GM23338 (cell line): Measurements from ENCODE around the gene DUSP8. TPM values are rescaled to one million over a fixed set of nuclear protein-coding genes. Genes with fewer than 3 reads are reported as not detected.

ENCODE experiments used
- ATAC-seq: fragments of 200-7000 bp; cut with Tn5 transposase; 3 replicates; pipeline ENCODE4 v1.9.1; 2020
- DNase-seq: peaks from one replicate; pipeline ENCODE4 v3.0.0-alpha.2; 2015; ENCODE audit warnings: low spot score
- H2AFZ ChIP-seq: fragments of 200-600 bp; sonication (generic); 2 replicates; pipeline ENCODE4 v1.8.0; 2016; ENCODE audit warnings: antibody characterized with exemption, mild to moderate bottlenecking, moderate library complexity
- H3F3A ChIP-seq: fragments of 200-600 bp; sonication (generic); replicated peaks from 2 replicates; pipeline ENCODE4 v1.8.0; 2017; ENCODE audit warnings: antibody characterized with exemption, mixed run types, low read depth
- H3K27ac ChIP-seq: fragments of 200-600 bp; sonication (generic); 2 replicates; pipeline ENCODE4 v1.6.1; 2016; ENCODE audit warnings: low read depth
- H3K27me3 ChIP-seq: fragments of 200-600 bp; sonication (generic); 2 replicates; pipeline ENCODE4 v1.8.0; 2016; ENCODE audit warnings: mild to moderate bottlenecking, mixed run types, moderate library complexity; ENCODE audit not compliant: insufficient read depth
- H3K36me3 ChIP-seq: fragments of 200-600 bp; sonication (generic); 2 replicates; pipeline ENCODE4 v1.8.0; 2016; ENCODE audit warnings: mild to moderate bottlenecking; ENCODE audit not compliant: insufficient read depth
- H3K4me1 ChIP-seq: fragments of 200-600 bp; sonication (generic); 2 replicates; pipeline ENCODE4 v1.8.0; 2016; ENCODE audit warnings: mild to moderate bottlenecking, moderate library complexity; ENCODE audit not compliant: insufficient read depth
- H3K4me2 ChIP-seq: fragments of 200-600 bp; sonication (generic); 2 replicates; pipeline ENCODE4 v1.7.1; 2017; ENCODE audit warnings: mixed run types
- H3K4me3 ChIP-seq: fragments of 200-600 bp; sonication (generic); 2 replicates; pipeline ENCODE4 v1.6.1; 2016; ENCODE audit warnings: mixed run types
- H3K79me2 ChIP-seq: fragments of 200-600 bp; sonication (generic); replicated peaks from 2 replicates; pipeline ENCODE4 v1.8.0; 2017; ENCODE audit warnings: mild to moderate bottlenecking; ENCODE audit not compliant: insufficient read depth
- H3K9me2 ChIP-seq: fragments of 200-600 bp; sonication (generic); 2 replicates; pipeline ENCODE4 v1.8.0; 2017; ENCODE audit not compliant: insufficient read depth
- H4K20me1 ChIP-seq: fragments of 200-600 bp; sonication (generic); replicated peaks from 2 replicates; pipeline ENCODE4 v1.8.0; 2017; ENCODE audit warnings: mild to moderate bottlenecking; ENCODE audit not compliant: insufficient read depth
- H3K27ac Mint-ChIP-seq: 2 replicates; pipeline ENCODE4 v1.8.0; 2020; ENCODE audit warnings: inconsistent platforms, mild to moderate bottlenecking, moderate library complexity, mixed read lengths
- H3K27me3 Mint-ChIP-seq: 3 replicates; pipeline ENCODE4 v1.8.0; 2022; ENCODE audit warnings: low read depth, mild to moderate bottlenecking, moderate library complexity, mixed read lengths, inconsistent platforms; ENCODE audit not compliant: insufficient read depth, poor library complexity
- H3K36me3 Mint-ChIP-seq: 3 replicates; pipeline ENCODE4 v1.8.0; 2021; ENCODE audit warnings: low read depth, mild to moderate bottlenecking, inconsistent platforms, moderate library complexity, mixed read lengths
- H3K4me1 Mint-ChIP-seq: 3 replicates; pipeline ENCODE4 v1.8.0; 2020; ENCODE audit warnings: mild to moderate bottlenecking, inconsistent platforms, mixed read lengths
- H3K4me3 Mint-ChIP-seq: 3 replicates; pipeline ENCODE4 v1.8.0; 2021; ENCODE audit warnings: moderate library complexity, mild to moderate bottlenecking, inconsistent platforms, mixed read lengths
- H3K9me3 Mint-ChIP-seq: 3 replicates; pipeline ENCODE4 v1.8.0; 2020; ENCODE audit warnings: moderate library complexity, mild to moderate bottlenecking, inconsistent platforms, mixed read lengths
- CREB1 ChIP-seq: fragments of 250-450 bp; sonication (Bioruptor Pico); IDR thresholded peaks from 2 replicates; pipeline ENCODE4 v1.5.0; 2020; ENCODE audit warnings: low read depth, mild to moderate bottlenecking, moderate library complexity
- ETS1 ChIP-seq: IDR thresholded peaks from 2 replicates; pipeline ENCODE4 v1.6.1; 2016; ENCODE audit warnings: antibody characterized with exemption
- EZH2 ChIP-seq: fragments of 200-600 bp; sonication (generic); IDR thresholded peaks from one replicate; pipeline ENCODE4 v1.8.0; 2017; ENCODE audit warnings: antibody characterized with exemption, mild to moderate bottlenecking, low read depth; ENCODE audit not compliant: unreplicated experiment
- NANOG ChIP-seq: IDR thresholded peaks from 2 replicates; pipeline ENCODE4 v1.6.1; 2016; ENCODE audit warnings: antibody characterized with exemption, borderline replicate concordance
- POLR2AphosphoS5 ChIP-seq: IDR thresholded peaks from 2 replicates; pipeline ENCODE4 v1.6.1; 2016; ENCODE audit warnings: antibody characterized with exemption, low read depth
- ZNF114 ChIP-seq: fragments of 250-450 bp; sonication (Bioruptor Pico); IDR thresholded peaks from 2 replicates; pipeline ENCODE4 v1.5.0; 2020; ENCODE audit warnings: mild to moderate bottlenecking, moderate library complexity
- ZNF331 ChIP-seq: fragments of 250-450 bp; sonication (Bioruptor Pico); IDR thresholded peaks from 2 replicates; pipeline ENCODE4 v1.5.0; 2020; ENCODE audit warnings: low read depth, mild to moderate bottlenecking, moderate library complexity
- polyA plus RNA-seq: library from polyadenylated mRNA; unstranded; fragments of >200 nt; fragmentation: Nextera tagmentation; extraction: Ambion mirVana; gene quantifications from 2 replicates; pipeline ENCODE4 v1.2.1, GENCODE V29; 2016
- total RNA-seq: library from RNA; depleted of rRNA; stranded (reverse); fragments of >200 nt; shearing (Covaris generic); gene quantifications from 2 replicates; pipeline ENCODE4 v1.2.3, GENCODE V29; 2014
- TF ChIP-seq, protein P1 (sequence below), 2 experiments: fragments of 200-600 bp in 1 of 2; sonication (generic) in 1 of 2; conservative IDR thresholded peaks; 2 replicates each; pipeline versions ENCODE4 v1.5.1 to v1.6.1; 2016 to 2017; ENCODE audit warnings: antibody characterized with exemption in 2 of 2, low read depth in 2 of 2, mild to moderate bottlenecking in 2 of 2, moderate library complexity in 1 of 2
- TF ChIP-seq, protein P2 (sequence below): fragments of 250-450 bp; sonication (Bioruptor Pico); IDR thresholded peaks from 2 replicates; pipeline ENCODE4 v1.5.0; 2020; ENCODE audit warnings: mild to moderate bottlenecking, moderate library complexity

DUSP8 gene
- total and polyA plus RNA-seq, 2 experiments from 2014 or later: 1.1 TPM

DNA sequence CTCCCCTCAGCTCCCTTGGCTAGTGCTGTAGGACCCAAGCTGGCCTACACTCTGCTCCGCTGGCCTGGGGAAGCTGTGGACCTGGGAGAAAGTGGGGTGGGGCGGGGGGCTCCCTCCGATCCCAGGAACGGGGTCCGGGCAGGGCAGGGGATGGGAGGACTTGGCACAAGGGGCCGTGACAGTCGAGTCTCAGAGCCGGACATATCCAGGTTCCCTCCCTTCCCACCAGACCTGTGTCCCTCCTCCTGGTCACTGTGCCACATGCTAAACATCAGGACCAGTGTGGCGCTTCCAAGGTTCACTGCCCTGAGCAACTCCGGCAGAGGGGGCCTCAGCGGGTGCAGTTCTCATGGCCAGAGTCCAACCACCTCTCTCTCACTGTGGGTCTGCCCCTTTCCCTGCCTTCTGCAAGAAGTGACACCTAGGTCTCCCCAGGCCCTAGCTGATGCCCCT is 2.0 kb downstream of the DUSP8 start (continued):
- TF ChIP-seq ETS1 (no peak), CREB1 (CRISPR knock-in tag) (no peak), ZNF331 (no peak)
- TF ChIP-seq, protein P1, sequence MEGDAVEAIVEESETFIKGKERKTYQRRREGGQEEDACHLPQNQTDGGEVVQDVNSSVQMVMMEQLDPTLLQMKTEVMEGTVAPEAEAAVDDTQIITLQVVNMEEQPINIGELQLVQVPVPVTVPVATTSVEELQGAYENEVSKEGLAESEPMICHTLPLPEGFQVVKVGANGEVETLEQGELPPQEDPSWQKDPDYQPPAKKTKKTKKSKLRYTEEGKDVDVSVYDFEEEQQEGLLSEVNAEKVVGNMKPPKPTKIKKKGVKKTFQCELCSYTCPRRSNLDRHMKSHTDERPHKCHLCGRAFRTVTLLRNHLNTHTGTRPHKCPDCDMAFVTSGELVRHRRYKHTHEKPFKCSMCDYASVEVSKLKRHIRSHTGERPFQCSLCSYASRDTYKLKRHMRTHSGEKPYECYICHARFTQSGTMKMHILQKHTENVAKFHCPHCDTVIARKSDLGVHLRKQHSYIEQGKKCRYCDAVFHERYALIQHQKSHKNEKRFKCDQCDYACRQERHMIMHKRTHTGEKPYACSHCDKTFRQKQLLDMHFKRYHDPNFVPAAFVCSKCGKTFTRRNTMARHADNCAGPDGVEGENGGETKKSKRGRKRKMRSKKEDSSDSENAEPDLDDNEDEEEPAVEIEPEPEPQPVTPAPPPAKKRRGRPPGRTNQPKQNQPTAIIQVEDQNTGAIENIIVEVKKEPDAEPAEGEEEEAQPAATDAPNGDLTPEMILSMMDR (conservative IDR thresholded peaks at IDR 0.05; ENCODE audit: low read depth in 2 of 2): no peak

- no peaks in the 10 kb centered on the region for H4K20me1 ChIP-seq
- H3K79me2 ChIP-seq: no peaks in the 10 kb centered on the region
- ATAC-seq (no peak), DNase-seq (no peak)
- H3K36me3 Mint-ChIP-seq: no peaks in the 10 kb centered on the region
- no peak overlapping the region for H3K27ac Mint-ChIP-seq
- peaks cover 35% of the 10 kb centered on the region for H3K4me1 ChIP-seq
- H3K4me1 Mint-ChIP-seq: peaks cover 21% of the 10 kb centered on the region
- no peak overlapping the region for H3K4me2 ChIP-seq
- H3K27me3 Mint-ChIP-seq: peaks cover 38% of the 10 kb centered on the region
- no peak overlapping the region for H3K27ac ChIP-seq
- no peaks in the 10 kb centered on the region for H3K9me3 Mint-ChIP-seq
- H3K4me3 ChIP-seq: no peak overlapping the region
- H2AFZ ChIP-seq: no peak overlapping the region
- no peaks in the 10 kb centered on the region for H3K36me3 ChIP-seq
- H3K27me3 ChIP-seq: peaks cover 47% of the 10 kb centered on the region
- no peak overlapping the region; the same call in 2 of the 3 replicates for H3K4me3 Mint-ChIP-seq
- no peaks in the 10 kb centered on the region for H3K9me2 ChIP-seq
- H3F3A ChIP-seq: peaks cover 5% of the 10 kb centered on the region; the same call in 1 of the 2 replicates
- TF ChIP-seq, protein P2, sequence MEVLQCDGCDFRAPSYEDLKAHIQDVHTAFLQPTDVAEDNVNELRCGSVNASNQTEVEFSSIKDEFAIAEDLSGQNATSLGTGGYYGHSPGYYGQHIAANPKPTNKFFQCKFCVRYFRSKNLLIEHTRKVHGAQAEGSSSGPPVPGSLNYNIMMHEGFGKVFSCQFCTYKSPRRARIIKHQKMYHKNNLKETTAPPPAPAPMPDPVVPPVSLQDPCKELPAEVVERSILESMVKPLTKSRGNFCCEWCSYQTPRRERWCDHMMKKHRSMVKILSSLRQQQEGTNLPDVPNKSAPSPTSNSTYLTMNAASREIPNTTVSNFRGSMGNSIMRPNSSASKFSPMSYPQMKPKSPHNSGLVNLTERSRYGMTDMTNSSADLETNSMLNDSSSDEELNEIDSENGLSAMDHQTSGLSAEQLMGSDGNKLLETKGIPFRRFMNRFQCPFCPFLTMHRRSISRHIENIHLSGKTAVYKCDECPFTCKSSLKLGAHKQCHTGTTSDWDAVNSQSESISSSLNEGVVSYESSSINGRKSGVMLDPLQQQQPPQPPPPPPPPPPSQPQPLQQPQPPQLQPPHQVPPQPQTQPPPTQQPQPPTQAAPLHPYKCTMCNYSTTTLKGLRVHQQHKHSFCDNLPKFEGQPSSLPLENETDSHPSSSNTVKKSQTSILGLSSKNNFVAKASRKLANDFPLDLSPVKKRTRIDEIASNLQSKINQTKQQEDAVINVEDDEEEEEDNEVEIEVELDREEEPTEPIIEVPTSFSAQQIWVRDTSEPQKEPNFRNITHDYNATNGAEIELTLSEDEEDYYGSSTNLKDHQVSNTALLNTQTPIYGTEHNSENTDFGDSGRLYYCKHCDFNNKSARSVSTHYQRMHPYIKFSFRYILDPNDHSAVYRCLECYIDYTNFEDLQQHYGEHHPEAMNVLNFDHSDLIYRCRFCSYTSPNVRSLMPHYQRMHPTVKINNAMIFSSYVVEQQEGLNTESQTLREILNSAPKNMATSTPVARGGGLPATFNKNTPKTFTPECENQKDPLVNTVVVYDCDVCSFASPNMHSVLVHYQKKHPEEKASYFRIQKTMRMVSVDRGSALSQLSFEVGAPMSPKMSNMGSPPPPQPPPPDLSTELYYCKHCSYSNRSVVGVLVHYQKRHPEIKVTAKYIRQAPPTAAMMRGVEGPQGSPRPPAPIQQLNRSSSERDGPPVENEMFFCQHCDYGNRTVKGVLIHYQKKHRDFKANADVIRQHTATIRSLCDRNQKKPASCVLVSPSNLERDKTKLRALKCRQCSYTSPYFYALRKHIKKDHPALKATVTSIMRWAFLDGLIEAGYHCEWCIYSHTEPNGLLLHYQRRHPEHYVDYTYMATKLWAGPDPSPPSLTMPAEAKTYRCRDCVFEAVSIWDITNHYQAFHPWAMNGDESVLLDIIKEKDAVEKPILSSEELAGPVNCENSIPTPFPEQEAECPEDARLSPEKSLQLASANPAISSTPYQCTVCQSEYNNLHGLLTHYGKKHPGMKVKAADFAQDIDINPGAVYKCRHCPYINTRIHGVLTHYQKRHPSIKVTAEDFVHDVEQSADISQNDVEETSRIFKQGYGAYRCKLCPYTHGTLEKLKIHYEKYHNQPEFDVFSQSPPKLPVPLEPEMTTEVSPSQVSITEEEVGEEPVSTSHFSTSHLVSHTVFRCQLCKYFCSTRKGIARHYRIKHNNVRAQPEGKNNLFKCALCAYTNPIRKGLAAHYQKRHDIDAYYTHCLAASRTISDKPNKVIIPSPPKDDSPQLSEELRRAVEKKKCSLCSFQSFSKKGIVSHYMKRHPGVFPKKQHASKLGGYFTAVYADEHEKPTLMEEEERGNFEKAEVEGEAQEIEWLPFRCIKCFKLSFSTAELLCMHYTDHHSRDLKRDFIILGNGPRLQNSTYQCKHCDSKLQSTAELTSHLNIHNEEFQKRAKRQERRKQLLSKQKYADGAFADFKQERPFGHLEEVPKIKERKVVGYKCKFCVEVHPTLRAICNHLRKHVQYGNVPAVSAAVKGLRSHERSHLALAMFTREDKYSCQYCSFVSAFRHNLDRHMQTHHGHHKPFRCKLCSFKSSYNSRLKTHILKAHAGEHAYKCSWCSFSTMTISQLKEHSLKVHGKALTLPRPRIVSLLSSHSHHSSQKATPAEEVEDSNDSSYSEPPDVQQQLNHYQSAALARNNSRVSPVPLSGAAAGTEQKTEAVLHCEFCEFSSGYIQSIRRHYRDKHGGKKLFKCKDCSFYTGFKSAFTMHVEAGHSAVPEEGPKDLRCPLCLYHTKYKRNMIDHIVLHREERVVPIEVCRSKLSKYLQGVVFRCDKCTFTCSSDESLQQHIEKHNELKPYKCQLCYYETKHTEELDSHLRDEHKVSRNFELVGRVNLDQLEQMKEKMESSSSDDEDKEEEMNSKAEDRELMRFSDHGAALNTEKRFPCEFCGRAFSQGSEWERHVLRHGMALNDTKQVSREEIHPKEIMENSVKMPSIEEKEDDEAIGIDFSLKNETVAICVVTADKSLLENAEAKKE (CRISPR knock-in tag): no peak
- TF ChIP-seq, protein P1 (conservative IDR thresholded peaks at IDR 0.05; ENCODE audit: low read depth in 2 of 2): no peak
- TF ChIP-seq NANOG: no peak
- TF ChIP-seq ZNF331: no peak
- no peak for TF ChIP-seq EZH2
- TF ChIP-seq ZNF114 (CRISPR knock-in tag): no peak
- no peak for TF ChIP-seq POLR2AphosphoS5
- TF ChIP-seq CREB1 (CRISPR knock-in tag): no peak
Observed at GRCh38 chr11:1569251-1569780, 2.8 kb downstream of the DUSP8 start.
